Uterus (tissue), 4 donors: ENCODE results near the gene GATA3. TPM values are rescaled to one million over a fixed set of nuclear protein-coding genes. Genes with fewer than 3 reads are reported as not detected.

Source experiments
- DNase-seq, 2 donors: peaks; one replicate each; pipeline ENCODE4 v3.0.0-alpha.2; 2019 to 2020
- H3K27ac ChIP-seq, 2 donors: fragments of 200-600 bp; sonication (generic); 1 replicate in 1 of 2; 2 replicates in 1 of 2; pipeline ENCODE4 v1.5.1; 2016 to 2018
- H3K27me3 ChIP-seq, 2 donors: fragments of 200-600 bp; sonication (generic); one replicate each; pipeline ENCODE4 v1.5.1; 2018 to 2019; ENCODE audit warnings: control low read depth in 1 of 2
- H3K36me3 ChIP-seq, 2 donors: fragments of 200-600 bp; sonication (generic); one replicate each; pipeline ENCODE4 v1.5.1; 2019; ENCODE audit warnings: control low read depth in 1 of 2
- H3K4me1 ChIP-seq, 2 donors: fragments of 200-600 bp; sonication (generic); one replicate each; pipeline ENCODE4 v1.5.1; 2018 to 2019; ENCODE audit warnings: control low read depth in 1 of 2
- H3K4me3 ChIP-seq, 2 donors: fragments of 200-600 bp; sonication (generic); 1 replicate in 1 of 2; 2 replicates in 1 of 2; pipeline ENCODE4 v1.5.1; 2018 to 2019; ENCODE audit warnings: mild to moderate bottlenecking in 1 of 2
- H3K9me3 ChIP-seq, 2 donors: fragments of 200-600 bp; sonication (generic); one replicate each; pipeline ENCODE4 v1.5.1; 2019; ENCODE audit warnings: control low read depth in 1 of 2
- CTCF ChIP-seq, 4 experiments: fragments of 200-600 bp in 2 of 4; fragments of 450-650 bp in 2 of 4; sonication (generic) in 2 of 4; IDR thresholded peaks; one replicate each; pipeline ENCODE4 v1.5.1; 2016 to 2019; ENCODE audit warnings: antibody characterized with exemption in 4 of 4, mild to moderate bottlenecking in 2 of 4, moderate library complexity in 1 of 4
- POLR2A ChIP-seq, 2 donors: fragments of 450-650 bp; IDR thresholded peaks; one replicate each; pipeline ENCODE4 v1.6.1; 2016; ENCODE audit warnings: antibody characterized with exemption in 2 of 2, mild to moderate bottlenecking in 1 of 2, moderate library complexity in 1 of 2
- intact Hi-C: fragments of 100-400 bp; cut with DNase I; formaldehyde crosslinking; loops from one replicate; pipeline ENCODE4 v1.15.1; 2023; ENCODE audit warnings: low total_unique reads
- total RNA-seq, 4 donors: library from RNA; depleted of rRNA in 3 of 4; stranded (reverse); fragments of >200 nt in 3 of 4; gene quantifications; one replicate each; pipeline versions ENCODE4 v1.1.0 to v1.2.4, GENCODE V29; 2014 to 2023
- donor health status: DM: yes; HTN: yes; CAD: no.

Gene GATA3
- total RNA-seq, 4 donors from 2014 or later = 0.28 to 2.1 TPM; not detected in 2

GRCh38 chr10:8100366-8100765 lies 45.9 kb downstream of the GATA3 start:
- intact Hi-C loops = no loop called here
- no peak for DNase-seq
- H3K9me3 ChIP-seq = no peaks in the 10 kb centered on the region
- no peak for TF ChIP-seq CTCF (IDR thresholded peaks at IDR 0.05)
- no peak for TF ChIP-seq POLR2A (IDR thresholded peaks at IDR 0.05)
- H3K27me3 ChIP-seq = no peaks in the 10 kb centered on the region
- no peaks in the 10 kb centered on the region for H3K36me3 ChIP-seq
- no peak overlapping the region for H3K27ac ChIP-seq
- no peaks in the 10 kb centered on the region for H3K4me1 ChIP-seq
- no peak overlapping the region for H3K4me3 ChIP-seq

GRCh38 chr10:8102708-8103401 lies 48.4 kb downstream of the GATA3 start:
- no peak for DNase-seq
- Histone ChIP-seq H3K36me3 (no peaks in the 10 kb centered on the region), H3K27ac (no peak overlapping the region), H3K27me3 (no peaks in the 10 kb centered on the region), H3K4me1 (no peaks in the 10 kb centered on the region), H3K9me3 (no peaks in the 10 kb centered on the region), H3K4me3 (no peak overlapping the region)
- intact Hi-C loops = no loop called here
- TF ChIP-seq POLR2A (IDR thresholded peaks at IDR 0.05) (no peak), CTCF (IDR thresholded peaks at IDR 0.05) (no peak)

- intact Hi-C loops = no loop called here
- no peak for DNase-seq
- H3K36me3 ChIP-seq = no peaks in the 10 kb centered on the region
- no peaks in the 10 kb centered on the region for H3K9me3 ChIP-seq
- no peaks in the 10 kb centered on the region for H3K27me3 ChIP-seq
- no peaks in the 10 kb centered on the region for H3K4me1 ChIP-seq
- H3K27ac ChIP-seq = no peak overlapping the region
- TF ChIP-seq CTCF (IDR thresholded peaks at IDR 0.05) (no peak), POLR2A (IDR thresholded peaks at IDR 0.05) (no peak)
- H3K4me3 ChIP-seq = no peak overlapping the region
These were observed 49.1 kb downstream of the GATA3 start for GRCh38 chr10:8103543-8103942.

GRCh38 chr10:8104005-8104404 lies 49.5 kb downstream of the GATA3 start:
- Histone ChIP-seq H3K9me3 (no peaks in the 10 kb centered on the region), H3K4me3 (no peak overlapping the region), H3K27me3 (no peaks in the 10 kb centered on the region), H3K36me3 (no peaks in the 10 kb centered on the region), H3K4me1 (no peaks in the 10 kb centered on the region), H3K27ac (no peak overlapping the region)
- DNase-seq = no peak
- intact Hi-C loops = no loop called here
- TF ChIP-seq POLR2A (IDR thresholded peaks at IDR 0.05) (no peak), CTCF (IDR thresholded peaks at IDR 0.05) (no peak)

- Histone ChIP-seq H3K36me3 (no peaks in the 10 kb centered on the region), H3K9me3 (no peaks in the 10 kb centered on the region), H3K27ac (no peak overlapping the region), H3K4me3 (no peak overlapping the region), H3K4me1 (no peaks in the 10 kb centered on the region), H3K27me3 (no peaks in the 10 kb centered on the region)
- DNase-seq = no peak
- no peak for TF ChIP-seq POLR2A (IDR thresholded peaks at IDR 0.05)
- TF ChIP-seq CTCF (IDR thresholded peaks at IDR 0.05) = no peak
- intact Hi-C loops = no loop called here
These were observed 50.2 kb downstream of the GATA3 start for GRCh38 chr10:8104721-8105120.
